ENCODE results near the gene USP38.
"Not testable (repeated sequence)": the region's sequence is repeated elsewhere in the genome, so short reads cannot be mapped to it uniquely, and the experiment has no call there.

The USP38 gene

GRCh38 chr4:143212566-143212965 lies 27.8 kb downstream of the USP38 start:
- no peak for DNase-seq (ENCODE audit: extremely low read depth in 1 of 2, low read depth in 1 of 2)

- DNase-seq (ENCODE audit: extremely low read depth in 1 of 2, low read depth in 1 of 2) = no peak
Measured at GRCh38 chr4:143215873-143216272, 31.2 kb downstream of the USP38 start.

GRCh38 chr4:143224255-143224654 lies 39.5 kb downstream of the USP38 start:
- DNase-seq (ENCODE audit: extremely low read depth in 1 of 2, low read depth in 1 of 2) = no peak

GRCh38 chr4:143225167-143225566 lies 40.5 kb downstream of the USP38 start:
- DNase-seq (ENCODE audit: extremely low read depth in 1 of 2, low read depth in 1 of 2) = no peak

- no peak for DNase-seq (ENCODE audit: extremely low read depth in 1 of 2, low read depth in 1 of 2)
Measured at GRCh38 chr4:143230683-143231082, 46.0 kb downstream of the USP38 start.

GRCh38 chr4:143232277-143232676 lies 47.6 kb downstream of the USP38 start:
- no peak for DNase-seq (ENCODE audit: extremely low read depth in 1 of 2, low read depth in 1 of 2)

GRCh38 chr4:143234153-143234552 lies 49.4 kb downstream of the USP38 start:
- no peak for DNase-seq (ENCODE audit: extremely low read depth in 1 of 2, low read depth in 1 of 2)

- not testable (repeated sequence) for DNase-seq (ENCODE audit: extremely low read depth in 1 of 2, low read depth in 1 of 2)
Measured at GRCh38 chr4:143237195-143237594, 52.5 kb downstream of the USP38 start.

- DNase-seq (ENCODE audit: extremely low read depth in 1 of 2, low read depth in 1 of 2) = no peak
Measured at GRCh38 chr4:143240939-143241679, 56.4 kb downstream of the USP38 start.

GRCh38 chr4:143241892-143242291 lies 57.2 kb downstream of the USP38 start:
- DNase-seq (ENCODE audit: extremely low read depth in 1 of 2, low read depth in 1 of 2) = no peak

- DNase-seq (ENCODE audit: extremely low read depth in 1 of 2, low read depth in 1 of 2) = no peak
Measured at GRCh38 chr4:143243041-143243440, 58.3 kb downstream of the USP38 start.

- DNase-seq (ENCODE audit: extremely low read depth in 1 of 2, low read depth in 1 of 2) = no peak
Measured at GRCh38 chr4:143246977-143247376, 62.3 kb downstream of the USP38 start.

GRCh38 chr4:143247866-143248265 lies 63.1 kb downstream of the USP38 start:
- no peak for DNase-seq (ENCODE audit: extremely low read depth in 1 of 2, low read depth in 1 of 2)

GRCh38 chr4:143248827-143249226 lies 64.1 kb downstream of the USP38 start:
- no peak for DNase-seq (ENCODE audit: extremely low read depth in 1 of 2, low read depth in 1 of 2)

GRCh38 chr4:143250617-143251016 lies 65.9 kb downstream of the USP38 start:
- DNase-seq (ENCODE audit: extremely low read depth in 1 of 2, low read depth in 1 of 2) = no peak

- no peak for DNase-seq (ENCODE audit: extremely low read depth in 1 of 2, low read depth in 1 of 2)
Measured at GRCh38 chr4:143251348-143251747, 66.6 kb downstream of the USP38 start.

GRCh38 chr4:143251779-143252178 lies 67.1 kb downstream of the USP38 start:
- no peak for DNase-seq (ENCODE audit: extremely low read depth in 1 of 2, low read depth in 1 of 2)

- no peak for DNase-seq (ENCODE audit: extremely low read depth in 1 of 2, low read depth in 1 of 2)
Measured at GRCh38 chr4:143252478-143252877, 67.8 kb downstream of the USP38 start.

- no peak for DNase-seq (ENCODE audit: extremely low read depth in 1 of 2, low read depth in 1 of 2)
Measured at GRCh38 chr4:143253166-143253565, 68.4 kb downstream of the USP38 start.

GRCh38 chr4:143254491-143255226 lies 69.9 kb downstream of the USP38 start:
- no peak for DNase-seq (ENCODE audit: extremely low read depth in 1 of 2, low read depth in 1 of 2)

- DNase-seq (ENCODE audit: extremely low read depth in 1 of 2, low read depth in 1 of 2) = no peak
Measured at GRCh38 chr4:143256456-143256855, 71.7 kb downstream of the USP38 start.

- DNase-seq (ENCODE audit: extremely low read depth in 1 of 2, low read depth in 1 of 2) = no peak
Measured at GRCh38 chr4:143257356-143257755, 72.6 kb downstream of the USP38 start.

All from stimulated activated CD8-positive, alpha-beta memory T cell treated with anti-CD3 and anti-CD28 coated beads, Interleukin-7, amount 100 ng/mL, for 48 hours (primary cell).